Activated B cell treated with CpG ODN at 0.5 μM for 24 hours (primary cell): ENCODE results near the gene NUDT7. TPM values are rescaled to one million over a fixed set of nuclear protein-coding genes. Genes with fewer than 3 reads are reported as not detected.

Experiments used
- ATAC-seq: fragments of 200-7000 bp; cut with Tn5 transposase; one replicate; pipeline ENCODE4 v1.10.0; 2021; ENCODE audit warnings: low read depth, mild to moderate bottlenecking, moderate library complexity
- CTCF ChIA-PET: fragments of 350-600 bp; sonication (Branson Sonifier 250); formaldehyde crosslinking; loops from one replicate; lab custom pipeline; 2021; ENCODE audit warnings: antibody characterized with exemption; lab: Charles Lee
- POLR2A ChIA-PET: fragments of 350-600 bp; sonication (Branson Sonifier 250); formaldehyde crosslinking; loops from one replicate; lab custom pipeline; 2021; ENCODE audit warnings: antibody characterized with exemption; lab: Charles Lee
- DNase-seq: peaks from one replicate; pipeline ENCODE4 v3.0.0; 2022
- H3K27ac Mint-ChIP-seq: one replicate; pipeline ENCODE4 v1.8.0; 2020; ENCODE audit warnings: mixed read lengths
- H3K27me3 Mint-ChIP-seq: one replicate; pipeline ENCODE4 v1.8.0; 2021; ENCODE audit warnings: mixed read lengths
- H3K36me3 Mint-ChIP-seq: one replicate; pipeline ENCODE4 v1.8.0; 2021; ENCODE audit warnings: low read depth, mixed read lengths
- H3K4me1 Mint-ChIP-seq: one replicate; pipeline ENCODE4 v1.8.0; 2021; ENCODE audit warnings: mixed read lengths
- H3K4me3 Mint-ChIP-seq: one replicate; pipeline ENCODE4 v1.8.0; 2020; ENCODE audit warnings: mild to moderate bottlenecking, mixed read lengths
- H3K9me3 Mint-ChIP-seq: one replicate; pipeline ENCODE4 v1.8.0; 2020; ENCODE audit warnings: mixed read lengths
- CTCF ChIP-seq: fragments of 200-600 bp; IDR thresholded peaks from one replicate; pipeline ENCODE4 v1.8.0; 2022; ENCODE audit warnings: antibody characterized with exemption, mild to moderate bottlenecking
- intact Hi-C: fragments of 100-400 bp; cut with micrococcal nuclease; formaldehyde crosslinking; loops from one replicate; pipeline ENCODE4 v1.15.1; 2024
- total RNA-seq: library from RNA; stranded (reverse); gene quantifications from 2 replicates; pipeline ENCODE4 v1.2.3, GENCODE V29; 2022

NUDT7 gene
- total RNA-seq, 1 donor from 2014 or later: 4.0 TPM

- Mint-ChIP-seq H3K9me3 (peaks cover 8% of the 10 kb centered on the region), H3K27me3 (no peaks in the 10 kb centered on the region), H3K36me3 (peaks cover 9% of the 10 kb centered on the region), H3K27ac (no peak overlapping the region), H3K4me1 (peaks cover 5% of the 10 kb centered on the region), H3K4me3 (no peak overlapping the region)
- ATAC-seq (no peak), DNase-seq (no peak)
- TF ChIP-seq CTCF: no peak
- ChIA-PET POLR2A (no interaction called here), CTCF (no interaction called here)
- intact Hi-C loops: no loop called here
These were observed 10.1 kb downstream of the NUDT7 start for GRCh38 chr16:77732241-77732946.

- intact Hi-C loops: no loop called here
- ATAC-seq (no peak), DNase-seq (no peak)
- Mint-ChIP-seq H3K4me3 (no peak overlapping the region), H3K36me3 (no peaks in the 10 kb centered on the region), H3K27me3 (no peaks in the 10 kb centered on the region), H3K4me1 (peaks cover 26% of the 10 kb centered on the region), H3K27ac (no peak overlapping the region), H3K9me3 (peaks cover 3% of the 10 kb centered on the region)
- no peak for TF ChIP-seq CTCF
- CTCF ChIA-PET: no interaction called here
- POLR2A ChIA-PET: interaction anchor here (1.4 kb wide), 1 partner anchor 15 kb away, joined by 7 read pairs; the partner anchor contains the start of gene NUDT7
These were observed 14.6 kb downstream of the NUDT7 start for GRCh38 chr16:77736879-77737278.

- no peak for TF ChIP-seq CTCF
- ChIA-PET CTCF (no interaction called here), POLR2A (no interaction called here)
- H3K4me3 Mint-ChIP-seq: no peak overlapping the region
- no peak for DNase-seq
- peaks cover 3% of the 10 kb centered on the region for H3K9me3 Mint-ChIP-seq
- no peaks in the 10 kb centered on the region for H3K27me3 Mint-ChIP-seq
- peaks cover 26% of the 10 kb centered on the region for H3K4me1 Mint-ChIP-seq
- no peak for ATAC-seq
- no peak overlapping the region for H3K27ac Mint-ChIP-seq
- intact Hi-C loops: no loop called here
- no peaks in the 10 kb centered on the region for H3K36me3 Mint-ChIP-seq
These were observed 16.6 kb downstream of the NUDT7 start for GRCh38 chr16:77738706-77739558.

GRCh38 chr16:77739559-77739892 lies 17.2 kb downstream of the NUDT7 start:
- DNase-seq: no peak
- no peak for ATAC-seq
- no peak overlapping the region for H3K4me3 Mint-ChIP-seq
- TF ChIP-seq CTCF: no peak
- H3K9me3 Mint-ChIP-seq: peaks cover 1% of the 10 kb centered on the region
- H3K36me3 Mint-ChIP-seq: no peaks in the 10 kb centered on the region
- CTCF ChIA-PET: no interaction called here
- no peaks in the 10 kb centered on the region for H3K27me3 Mint-ChIP-seq
- H3K27ac Mint-ChIP-seq: no peak overlapping the region
- POLR2A ChIA-PET: no interaction called here
- H3K4me1 Mint-ChIP-seq: peaks cover 26% of the 10 kb centered on the region
- intact Hi-C loops: no loop called here

- Mint-ChIP-seq H3K9me3 (no peaks in the 10 kb centered on the region), H3K27me3 (peaks cover 5% of the 10 kb centered on the region), H3K4me3 (no peak overlapping the region), H3K36me3 (no peaks in the 10 kb centered on the region), H3K4me1 (peaks cover 7% of the 10 kb centered on the region), H3K27ac (no peak overlapping the region)
- intact Hi-C loops: no loop called here
- ChIA-PET POLR2A (no interaction called here), CTCF (no interaction called here)
- no peak for TF ChIP-seq CTCF
- DNase-seq: no peak
- ATAC-seq: no peak
These were observed 21.8 kb downstream of the NUDT7 start for GRCh38 chr16:77744141-77744540.
